Panc1 (cell line): ENCODE measurements around the gene H19. TPM values are rescaled to one million over a fixed set of nuclear protein-coding genes. Genes with fewer than 3 reads are reported as not detected.

ENCODE experiments used
- ATAC-seq: fragments of 200-7000 bp; cut with Tn5 transposase; 2 replicates; pipeline ENCODE4 v1.9.1; 2020; ENCODE audit warnings: mild to moderate bottlenecking, moderate library complexity
- BruUV-seq: library from RNA; stranded (reverse); fragments of 400-500 nt; replicated peaks from 2 replicates; lab custom pipeline; 2021; lab: Mats Ljungman, UMichigan
- CTCF ChIA-PET: fragments of 300-600 bp; sonication (Branson Sonifier 250); formaldehyde crosslinking; loops from one replicate; lab custom pipeline; 2022; ENCODE audit warnings: antibody characterized with exemption; lab: Charles Lee
- POLR2A ChIA-PET: fragments of 300-600 bp; sonication (Branson Sonifier 250); formaldehyde crosslinking; loops from one replicate; lab custom pipeline; 2022; ENCODE audit warnings: antibody characterized with exemption; lab: Charles Lee
- DNase-seq: peaks from one replicate; pipeline ENCODE4 v3.0.0-alpha.2; 2010; ENCODE audit warnings: low read depth, low spot score
- H3K27ac ChIP-seq: 2 replicates; pipeline ENCODE4 v1.5.1; 2011; ENCODE audit warnings: mild to moderate bottlenecking, low read length, inconsistent platforms
- H3K27me3 ChIP-seq: fragments of 200-500 bp; sonication (Bioruptor generic); 2 replicates; pipeline ENCODE4 v1.6.0; 2014; ENCODE audit warnings: low read length, inconsistent platforms; ENCODE audit not compliant: control insufficient read depth, insufficient read depth
- H3K36me3 ChIP-seq: fragments of 200-500 bp; sonication (Bioruptor generic); 2 replicates; pipeline ENCODE4 v1.5.1; 2014; ENCODE audit warnings: inconsistent platforms, mild to moderate bottlenecking, low read length, moderate library complexity; ENCODE audit not compliant: control insufficient read depth, insufficient read depth
- H3K4me1 ChIP-seq: 2 replicates; pipeline ENCODE4 v1.5.1; 2011; ENCODE audit warnings: inconsistent platforms, mild to moderate bottlenecking, low read length, moderate library complexity; ENCODE audit not compliant: control insufficient read depth, insufficient read depth
- H3K4me3 ChIP-seq, 2 experiments: 2 replicates each; pipeline ENCODE4 v1.5.1; 2011 to 2012; ENCODE audit warnings: low read depth in 2 of 2, low read length in 2 of 2, mild to moderate bottlenecking in 2 of 2, inconsistent platforms in 1 of 2, moderate library complexity in 1 of 2
- H3K9me3 ChIP-seq: fragments of 200-500 bp; sonication (Bioruptor generic); 2 replicates; pipeline ENCODE4 v1.5.1; 2014; ENCODE audit warnings: low read depth, mild to moderate bottlenecking, inconsistent platforms, low read length, moderate library complexity; ENCODE audit not compliant: control insufficient read depth, insufficient read depth
- CTCF ChIP-seq: fragments of 450-650 bp; IDR thresholded peaks from 2 replicates; pipeline ENCODE4 v1.5.1; 2017; ENCODE audit warnings: mild to moderate bottlenecking
- POLR2AphosphoS5 ChIP-seq: IDR thresholded peaks from 2 replicates; pipeline ENCODE4 v1.6.1; 2012; ENCODE audit warnings: mild to moderate bottlenecking, low read depth, low read length, moderate library complexity
- REST ChIP-seq, 2 experiments: IDR thresholded peaks; 2 replicates each; pipeline ENCODE4 v1.6.1; 2011 to 2012; ENCODE audit warnings: low read depth in 2 of 2, control low read depth in 1 of 2, low read length in 1 of 2, mild to moderate bottlenecking in 1 of 2, moderate library complexity in 1 of 2; ENCODE audit not compliant: insufficient read depth in 1 of 2
- SIN3A ChIP-seq: IDR thresholded peaks from 2 replicates; pipeline ENCODE4 v1.6.1; 2012; ENCODE audit warnings: low read depth, mild to moderate bottlenecking, low read length, moderate library complexity, borderline replicate concordance; ENCODE audit not compliant: insufficient read depth
- TCF7L2 ChIP-seq: IDR thresholded peaks from 2 replicates; pipeline ENCODE4 v1.6.1; 2011; ENCODE audit warnings: mild to moderate bottlenecking, low read depth, low read length, inconsistent platforms
- in situ Hi-C: cut with HindIII; loops from 2 replicates; pipeline ENCODE4 v1.10.0; 2016; ENCODE audit warnings: low sequenced_read_pairs, low pct_unique_long_range_greater_than_20kb
- intact Hi-C: fragments of 100-400 bp; cut with micrococcal nuclease; formaldehyde crosslinking; loops from one replicate; pipeline ENCODE4 v1.10.0; 2022; ENCODE audit not compliant: unreplicated experiment
- total RNA-seq: library from RNA; stranded (reverse); gene quantifications from one replicate; pipeline ENCODE4 v1.2.1, GENCODE V29; 2021; ENCODE audit not compliant: unreplicated experiment

The H19 gene
- total RNA-seq, 1 experiment from 2014 or later: 1,268 TPM

- no peaks in the 10 kb centered on the region for H3K36me3 ChIP-seq
- no peak for DNase-seq
- in situ Hi-C loops: no loop called here
- ChIA-PET POLR2A (no interaction called here), CTCF (no interaction called here)
- H3K9me3 ChIP-seq: no peaks in the 10 kb centered on the region
- no peak overlapping the region for H3K27ac ChIP-seq
- intact Hi-C loops: no loop called here
- no peak overlapping the region for H3K4me3 ChIP-seq
- H3K4me1 ChIP-seq: no peaks in the 10 kb centered on the region
- H3K27me3 ChIP-seq: no peaks in the 10 kb centered on the region
- BruUV-seq: no TSS peak
- TF ChIP-seq TCF7L2 (no peak), REST (IDR thresholded peaks at IDR 0.05; ENCODE audit: insufficient read depth in 1 of 2, low read depth in 2 of 2, low read length in 1 of 2) (no peak), POLR2AphosphoS5 (no peak), SIN3A (no peak), CTCF (no peak)
- ATAC-seq: no peak
Observed at GRCh38 chr11:2012440-2012839, 14.8 kb upstream of the H19 start.

- TF ChIP-seq CTCF: no peak
- TF ChIP-seq SIN3A: no peak
- TF ChIP-seq REST (IDR thresholded peaks at IDR 0.05; ENCODE audit: insufficient read depth in 1 of 2, low read depth in 2 of 2, low read length in 1 of 2): no peak
- TF ChIP-seq TCF7L2: no peak
- TF ChIP-seq POLR2AphosphoS5: no peak
- H3K27ac ChIP-seq: no peak overlapping the region
- ChIA-PET POLR2A (no interaction called here), CTCF (interaction anchor here (0.6 to 0.8 kb wide), 3 partner anchors 148 to 352 kb away, joined by 3 to 4 read pairs (median 3); no protein-coding TSS in a partner anchor)
- no peaks in the 10 kb centered on the region for H3K9me3 ChIP-seq
- BruUV-seq: no TSS peak
- ATAC-seq (no peak), DNase-seq (no peak)
- H3K4me3 ChIP-seq: no peak overlapping the region
- intact Hi-C loops: no loop called here
- no peaks in the 10 kb centered on the region for H3K4me1 ChIP-seq
- no peaks in the 10 kb centered on the region for H3K27me3 ChIP-seq
- no peaks in the 10 kb centered on the region for H3K36me3 ChIP-seq
- in situ Hi-C loops: no loop called here
Observed at GRCh38 chr11:2004466-2004865, 6.8 kb upstream of the H19 start.
